IPS-18a (cell line): ENCODE data around the gene ZNF253.
"Not testable (repeated sequence)": the region's sequence is repeated elsewhere in the genome, so short reads cannot be mapped to it uniquely, and the experiment has no call there.

ENCODE experiments used
- H3K27ac ChIP-seq: one replicate; pipeline ENCODE4 v1.5.1; 2013; ENCODE audit warnings: low read length
- H3K27me3 ChIP-seq: one replicate; pipeline ENCODE4 v1.6.1; 2013; ENCODE audit warnings: mild to moderate bottlenecking, low read length; ENCODE audit not compliant: control insufficient read depth, insufficient read depth
- H3K36me3 ChIP-seq: one replicate; pipeline ENCODE4 v1.6.1; 2013; ENCODE audit warnings: low read depth, low read length; ENCODE audit not compliant: control insufficient read depth
- H3K4me1 ChIP-seq: one replicate; pipeline ENCODE4 v1.6.1; 2013; ENCODE audit warnings: low read depth, low read length; ENCODE audit not compliant: control insufficient read depth
- H3K4me3 ChIP-seq: one replicate; pipeline ENCODE4 v1.5.1; 2013; ENCODE audit warnings: low read length
- H3K9ac ChIP-seq: one replicate; pipeline ENCODE4 v1.6.1; 2013; ENCODE audit warnings: mild to moderate bottlenecking, low read length, moderate library complexity
- H3K9me3 ChIP-seq: one replicate; pipeline ENCODE4 v1.6.1; 2013; ENCODE audit warnings: low read depth, low read length; ENCODE audit not compliant: control insufficient read depth

The ZNF253 gene

GRCh38 chr19:19865750-19866610 is at the start of gene ZNF253:
Gene ZNF253 (plus strand): TSS chr19:19865882. CDS start chr19:19865997, 115 bp downstream.
- Histone ChIP-seq H3K27ac (no peak within 1 kb of the TSS), H3K27me3 (no peaks in the 10 kb centered on the region), H3K4me1 (no peaks in the 10 kb centered on the region), H3K4me3 (peak within 1 kb of the TSS; percentile 33), H3K9me3 (peaks cover 26% of the 10 kb centered on the region), H3K36me3 (no peaks in the 10 kb centered on the region), H3K9ac (peak within 1 kb of the TSS; percentile 24)

GRCh38 chr19:19816679-19817078 is 49.0 kb upstream of the ZNF253 start:
- Histone ChIP-seq H3K9ac (no peak overlapping the region), H3K4me1 (no peaks in the 10 kb centered on the region), H3K4me3 (no peak overlapping the region), H3K36me3 (no peaks in the 10 kb centered on the region), H3K9me3 (peaks cover 7% of the 10 kb centered on the region), H3K27me3 (no peaks in the 10 kb centered on the region), H3K27ac (no peak overlapping the region)

GRCh38 chr19:19817357-19817756 is 48.3 kb upstream of the ZNF253 start:
- Histone ChIP-seq H3K9ac (no peak overlapping the region), H3K36me3 (no peaks in the 10 kb centered on the region), H3K9me3 (peaks cover 11% of the 10 kb centered on the region), H3K27ac (no peak overlapping the region), H3K4me1 (no peaks in the 10 kb centered on the region), H3K4me3 (no peak overlapping the region), H3K27me3 (no peaks in the 10 kb centered on the region)

DNA sequence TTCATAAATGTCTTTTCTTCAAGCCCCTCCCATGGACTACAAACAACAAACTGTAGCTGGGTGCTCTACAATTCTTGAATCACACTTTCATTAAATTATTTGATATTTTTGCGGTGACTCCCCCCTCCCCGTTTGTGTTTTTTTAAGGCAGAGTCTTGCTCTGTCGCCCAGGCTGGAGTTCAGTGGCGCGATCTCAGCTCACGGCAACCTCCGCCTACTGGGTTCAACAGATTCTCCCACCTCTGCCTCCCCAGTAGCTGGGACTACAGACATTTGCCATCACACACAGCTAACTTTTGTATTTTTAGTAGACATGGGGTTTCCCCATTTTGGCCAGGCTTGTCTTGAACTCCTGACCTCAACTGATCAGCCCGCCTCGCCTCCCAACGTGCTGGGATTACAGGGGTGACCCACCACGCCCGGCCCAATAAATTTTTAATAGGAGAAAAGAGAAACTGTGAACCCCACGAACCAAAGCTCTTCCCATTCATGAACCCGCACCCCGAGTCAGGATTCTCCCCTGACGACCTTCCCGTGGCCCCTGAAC is 44.8 kb upstream of the ZNF253 start:
- H3K4me1 ChIP-seq: no peaks in the 10 kb centered on the region
- peaks cover 34% of the 10 kb centered on the region for H3K9me3 ChIP-seq
- H3K4me3 ChIP-seq: no peak overlapping the region
- H3K36me3 ChIP-seq: no peaks in the 10 kb centered on the region
- no peak overlapping the region for H3K9ac ChIP-seq
- H3K27ac ChIP-seq: no peak overlapping the region
- H3K27me3 ChIP-seq: no peaks in the 10 kb centered on the region

DNA sequence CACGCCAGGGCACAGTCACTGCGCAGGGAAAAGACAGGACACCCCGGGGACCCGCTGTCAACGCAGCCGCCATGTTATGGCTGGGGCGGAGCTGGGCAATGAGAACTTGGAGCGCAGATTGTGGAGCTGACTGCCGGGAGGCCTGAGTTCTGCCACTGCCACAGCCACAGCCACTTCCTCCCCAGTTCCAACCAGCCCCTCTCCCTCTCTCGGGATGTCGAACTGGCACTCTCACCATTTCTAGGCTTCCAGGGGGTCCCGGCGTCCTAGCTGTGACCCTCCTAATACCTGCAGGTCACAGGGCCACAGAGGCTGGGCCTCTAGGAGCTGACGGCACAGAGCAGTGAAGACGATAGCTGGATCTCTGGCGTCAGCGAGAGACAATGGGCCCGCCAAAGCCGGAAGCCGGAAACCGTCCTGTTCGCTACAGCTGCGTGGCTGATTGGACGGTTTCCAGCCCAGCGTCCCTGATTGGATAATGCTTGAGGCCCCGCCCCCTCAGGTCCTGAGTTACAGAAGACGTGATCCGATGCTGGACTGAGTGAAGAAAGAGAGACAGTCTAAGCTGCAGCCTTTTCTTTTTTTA is 44.2 kb upstream of the ZNF253 start, which contains the start of gene ZNF506:
ZNF506 (minus strand) TSS at position 385 of the 586 bp plus-strand sequence; CDS start at position 238, 147 bp downstream.
- H3K4me3 ChIP-seq: no peak within 1 kb of the TSS
- no peak within 1 kb of the TSS for H3K27ac ChIP-seq
- H3K4me1 ChIP-seq: no peaks in the 10 kb centered on the region
- H3K27me3 ChIP-seq: no peaks in the 10 kb centered on the region
- H3K36me3 ChIP-seq: no peaks in the 10 kb centered on the region
- H3K9me3 ChIP-seq: peaks cover 38% of the 10 kb centered on the region
- H3K9ac ChIP-seq: no peak within 1 kb of the TSS

DNA sequence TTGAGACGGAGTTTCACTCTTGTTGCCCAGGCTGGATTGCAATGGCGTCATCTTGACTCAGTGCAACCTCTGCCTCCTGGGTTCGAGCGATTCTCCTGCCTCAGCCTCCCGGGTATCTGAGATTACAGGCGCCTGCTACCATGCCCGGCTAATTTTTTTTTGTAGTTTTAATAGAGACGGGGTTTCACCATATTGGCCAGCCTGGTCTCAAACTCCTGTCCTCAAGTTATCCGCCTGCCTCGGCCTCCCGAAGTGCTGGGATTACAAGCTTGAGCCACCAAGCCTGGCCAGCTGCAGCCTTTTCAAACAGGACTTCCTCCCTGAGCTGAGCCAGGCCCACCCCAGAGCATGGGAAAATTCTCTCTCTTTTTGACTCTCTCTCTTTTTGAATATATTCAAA is 43.7 kb upstream of the ZNF253 start:
- H3K9ac ChIP-seq, H3K27me3 ChIP-seq, H3K4me3 ChIP-seq, H3K4me1 ChIP-seq, H3K36me3 ChIP-seq, H3K27ac ChIP-seq: not testable (repeated sequence)
- H3K9me3 ChIP-seq: peaks cover 38% of the 10 kb centered on the region

DNA sequence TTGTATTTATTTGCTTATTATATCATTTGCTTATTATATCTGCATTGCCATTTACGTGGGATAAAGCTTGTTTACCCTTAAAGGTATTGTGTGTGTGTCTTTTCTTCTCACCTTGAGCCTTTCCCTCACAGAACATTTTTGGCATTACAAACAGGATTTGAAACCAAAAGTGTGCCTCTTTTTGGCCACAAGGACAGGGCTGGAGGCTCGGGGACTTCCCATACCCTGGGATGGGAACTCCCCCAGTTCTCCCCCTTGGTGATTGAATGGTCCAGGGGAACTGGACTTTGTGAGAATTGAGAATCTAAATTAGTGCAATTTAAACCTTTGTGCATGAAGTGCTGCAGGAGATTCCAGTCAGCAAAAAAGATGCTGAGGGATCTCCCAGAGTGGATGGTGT is 41.8 kb upstream of the ZNF253 start:
- Histone ChIP-seq H3K9me3 (peaks cover 53% of the 10 kb centered on the region), H3K9ac (no peak overlapping the region), H3K27ac (no peak overlapping the region), H3K27me3 (no peaks in the 10 kb centered on the region), H3K36me3 (no peaks in the 10 kb centered on the region), H3K4me3 (no peak overlapping the region), H3K4me1 (no peaks in the 10 kb centered on the region)

- Histone ChIP-seq H3K27me3 (no peaks in the 10 kb centered on the region), H3K36me3 (no peaks in the 10 kb centered on the region), H3K27ac (no peak overlapping the region), H3K9me3 (peaks cover 74% of the 10 kb centered on the region), H3K9ac (no peak overlapping the region), H3K4me3 (no peak overlapping the region), H3K4me1 (no peaks in the 10 kb centered on the region)
Observed at GRCh38 chr19:19826875-19827274, 38.8 kb upstream of the ZNF253 start.

GRCh38 chr19:19835560-19836038 is 30.1 kb upstream of the ZNF253 start:
- Histone ChIP-seq H3K27ac (no peak overlapping the region), H3K4me1 (no peaks in the 10 kb centered on the region), H3K27me3 (no peaks in the 10 kb centered on the region), H3K36me3 (no peaks in the 10 kb centered on the region), H3K4me3 (no peak overlapping the region), H3K9ac (no peak overlapping the region), H3K9me3 (peaks cover 54% of the 10 kb centered on the region)

DNA sequence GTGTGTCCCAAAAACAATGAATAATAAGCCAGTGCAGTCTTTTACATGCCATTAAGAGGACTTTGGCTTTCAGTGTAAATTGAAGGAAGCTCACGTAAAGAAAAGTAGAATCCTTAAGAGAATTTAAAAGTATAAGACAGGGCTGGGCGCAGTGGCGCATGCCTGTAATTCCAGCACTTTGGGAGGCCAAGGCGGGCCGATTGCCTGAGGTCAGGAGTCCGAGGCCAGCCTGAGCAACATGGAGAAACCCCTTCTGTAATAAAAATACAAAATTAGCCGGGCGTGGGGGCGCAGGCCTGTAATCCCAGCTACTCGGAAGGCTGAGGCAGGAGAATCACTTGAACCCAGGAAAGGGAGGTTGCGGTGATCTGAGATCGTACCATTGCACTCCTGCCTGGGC is 17.9 kb upstream of the ZNF253 start:
- Histone ChIP-seq H3K27ac (no peak overlapping the region), H3K9me3 (peaks cover 41% of the 10 kb centered on the region), H3K27me3 (no peaks in the 10 kb centered on the region), H3K4me3 (no peak overlapping the region), H3K36me3 (no peaks in the 10 kb centered on the region), H3K9ac (no peak overlapping the region), H3K4me1 (no peaks in the 10 kb centered on the region)

DNA sequence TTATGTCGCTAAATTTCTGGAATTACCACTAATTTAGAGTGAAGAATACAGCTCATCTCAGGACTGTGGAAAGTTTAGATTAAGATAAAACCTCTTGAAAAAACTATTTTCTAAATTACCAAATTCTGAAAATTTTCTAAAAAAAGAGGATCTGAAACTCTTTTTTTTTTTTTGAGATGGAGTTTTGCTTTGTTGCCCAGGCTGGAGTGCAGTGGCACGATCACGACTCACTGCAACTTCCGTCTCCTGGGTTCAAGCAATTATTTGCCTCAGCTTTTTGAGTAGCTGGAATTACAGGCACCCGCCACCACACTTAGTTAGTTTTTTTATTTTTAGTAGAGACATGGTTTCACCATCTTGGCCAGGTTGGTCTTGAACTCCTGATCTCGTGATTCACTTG is 16.6 kb upstream of the ZNF253 start:
- Histone ChIP-seq H3K4me1 (no peaks in the 10 kb centered on the region), H3K27ac (no peak overlapping the region), H3K36me3 (no peaks in the 10 kb centered on the region), H3K9me3 (peaks cover 39% of the 10 kb centered on the region), H3K4me3 (no peak overlapping the region), H3K27me3 (no peaks in the 10 kb centered on the region), H3K9ac (no peak overlapping the region)
